ENCODE data around the gene MPC1.

The MPC1 gene

DNA sequence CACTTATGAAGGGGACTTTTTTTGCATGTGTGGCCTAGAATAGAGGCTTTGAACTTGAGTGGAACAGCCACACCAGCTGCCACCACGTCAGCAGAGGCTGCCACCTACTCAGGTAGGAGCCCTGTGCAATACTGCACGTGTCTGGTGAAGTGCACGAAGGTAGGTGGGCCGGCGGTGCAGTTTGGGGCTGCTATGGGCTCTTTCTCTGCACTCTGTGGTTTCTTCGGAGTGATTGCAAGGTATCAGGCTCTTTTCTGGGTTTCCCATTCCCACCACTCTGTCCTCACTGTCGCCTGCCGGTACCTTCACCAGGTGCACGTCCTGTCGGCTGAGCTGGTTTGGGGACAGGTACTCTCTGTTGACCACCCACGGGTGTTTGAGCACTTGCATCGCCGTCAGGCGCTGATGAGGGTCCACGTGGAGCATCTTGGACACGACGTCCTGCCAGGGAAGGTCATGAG lies 30.8 kb upstream of the MPC1 start:
- H3K4me3 ChIP-seq (ENCODE audit: control insufficient read depth in 1 of 7, extremely low read depth in 1 of 7, insufficient read depth in 4 of 7, low read depth in 2 of 7, low read length in 6 of 7) = no peak overlapping the region
- peaks cover 0 to 31% (median 21%) of the 10 kb centered on the region in 4 experiments for H3K4me1 ChIP-seq (ENCODE audit: control extremely low read depth in 1 of 4, control insufficient read depth in 4 of 4, insufficient read depth in 4 of 4, low read length in 3 of 4)
- peaks cover 0 to 2% (median 0%) of the 10 kb centered on the region in 5 experiments for H3K9me3 ChIP-seq (ENCODE audit: control extremely low read depth in 1 of 5, control insufficient read depth in 4 of 5, insufficient read depth in 2 of 5, low read depth in 1 of 5, low read length in 4 of 5)
- no peaks in the 10 kb centered on the region for H3K27me3 ChIP-seq (replicated peaks in 2 of 5; ENCODE audit: control insufficient read depth in 4 of 5, insufficient read depth in 5 of 5, low read length in 4 of 5)
- ChIA-PET CTCF (no interaction called here), POLR2A (no interaction called here)
- H3K36me3 ChIP-seq (ENCODE audit: control insufficient read depth in 4 of 4, insufficient read depth in 4 of 4, low read length in 3 of 4) = no peaks in the 10 kb centered on the region
- 97% methylated on average over 11 of the region's 17 CpGs for WGBS (ENCODE audit: insufficient coverage)
- no peak overlapping the region for H3K27ac ChIP-seq (ENCODE audit: insufficient read depth in 1 of 2, low read depth in 1 of 2, low read length in 2 of 2, poor library complexity in 1 of 2, severe bottlenecking in 2 of 2)
- DNase-seq = no peak

- DNase-seq = no peak
- H3K4me1 ChIP-seq (ENCODE audit: control extremely low read depth in 1 of 4, control insufficient read depth in 4 of 4, insufficient read depth in 4 of 4, low read length in 3 of 4) = peaks cover 0 to 28% (median 20%) of the 10 kb centered on the region in 4 experiments
- ChIA-PET CTCF (no interaction called here), POLR2A (no interaction called here)
- H3K27me3 ChIP-seq (replicated peaks in 2 of 5; ENCODE audit: control insufficient read depth in 4 of 5, insufficient read depth in 5 of 5, low read length in 4 of 5) = no peaks in the 10 kb centered on the region
- 91% methylated on average over 10 of the region's 13 CpGs for WGBS (ENCODE audit: insufficient coverage)
- H3K27ac ChIP-seq (ENCODE audit: insufficient read depth in 1 of 2, low read depth in 1 of 2, low read length in 2 of 2, poor library complexity in 1 of 2, severe bottlenecking in 2 of 2) = no peak overlapping the region
- no peak overlapping the region for H3K4me3 ChIP-seq (ENCODE audit: control insufficient read depth in 1 of 7, extremely low read depth in 1 of 7, insufficient read depth in 4 of 7, low read depth in 2 of 7, low read length in 6 of 7)
- H3K36me3 ChIP-seq (ENCODE audit: control insufficient read depth in 4 of 4, insufficient read depth in 4 of 4, low read length in 3 of 4) = no peaks in the 10 kb centered on the region
- H3K9me3 ChIP-seq (ENCODE audit: control extremely low read depth in 1 of 5, control insufficient read depth in 4 of 5, insufficient read depth in 2 of 5, low read depth in 1 of 5, low read length in 4 of 5) = peaks cover 0 to 2% (median 0%) of the 10 kb centered on the region in 5 experiments
These were observed 30.2 kb upstream of the MPC1 start for GRCh38 chr6:166412911-166413384.

GRCh38 chr6:166412156-166412910 lies 29.6 kb upstream of the MPC1 start:
- no peak overlapping the region for H3K27ac ChIP-seq (ENCODE audit: insufficient read depth in 1 of 2, low read depth in 1 of 2, low read length in 2 of 2, poor library complexity in 1 of 2, severe bottlenecking in 2 of 2)
- H3K27me3 ChIP-seq (replicated peaks in 2 of 5; ENCODE audit: control insufficient read depth in 4 of 5, insufficient read depth in 5 of 5, low read length in 4 of 5) = no peaks in the 10 kb centered on the region
- 93% methylated on average over 48 of the region's 49 CpGs for WGBS (ENCODE audit: insufficient coverage)
- no peak overlapping the region for H3K4me3 ChIP-seq (ENCODE audit: control insufficient read depth in 1 of 7, extremely low read depth in 1 of 7, insufficient read depth in 4 of 7, low read depth in 2 of 7, low read length in 6 of 7)
- CTCF ChIA-PET = interaction anchor here (1.2 kb wide), 1 partner anchor 23 kb away, joined by 3 read pairs; no protein-coding TSS in a partner anchor
- H3K36me3 ChIP-seq (ENCODE audit: control insufficient read depth in 4 of 4, insufficient read depth in 4 of 4, low read length in 3 of 4) = no peaks in the 10 kb centered on the region
- no peak for DNase-seq
- POLR2A ChIA-PET = no interaction called here
- peaks cover 0 to 2% (median 0%) of the 10 kb centered on the region in 5 experiments for H3K9me3 ChIP-seq (ENCODE audit: control extremely low read depth in 1 of 5, control insufficient read depth in 4 of 5, insufficient read depth in 2 of 5, low read depth in 1 of 5, low read length in 4 of 5)
- H3K4me1 ChIP-seq (ENCODE audit: control extremely low read depth in 1 of 4, control insufficient read depth in 4 of 4, insufficient read depth in 4 of 4, low read length in 3 of 4) = peaks cover 0 to 26% (median 17%) of the 10 kb centered on the region in 4 experiments

GRCh38 chr6:166411721-166412151 lies 29.0 kb upstream of the MPC1 start:
- H3K4me1 ChIP-seq (ENCODE audit: control extremely low read depth in 1 of 4, control insufficient read depth in 4 of 4, insufficient read depth in 4 of 4, low read length in 3 of 4) = peaks cover 0 to 20% (median 13%) of the 10 kb centered on the region in 4 experiments
- no peak overlapping the region for H3K27ac ChIP-seq (ENCODE audit: insufficient read depth in 1 of 2, low read depth in 1 of 2, low read length in 2 of 2, poor library complexity in 1 of 2, severe bottlenecking in 2 of 2)
- CTCF ChIA-PET = interaction anchor here (1.2 kb wide), 1 partner anchor 24 kb away, joined by 3 read pairs; no protein-coding TSS in a partner anchor
- DNase-seq = no peak
- no peaks in the 10 kb centered on the region for H3K36me3 ChIP-seq (ENCODE audit: control insufficient read depth in 4 of 4, insufficient read depth in 4 of 4, low read length in 3 of 4)
- 80% methylated on average over 12 of the region's 12 CpGs for WGBS (ENCODE audit: insufficient coverage)
- POLR2A ChIA-PET = no interaction called here
- H3K27me3 ChIP-seq (replicated peaks in 2 of 5; ENCODE audit: control insufficient read depth in 4 of 5, insufficient read depth in 5 of 5, low read length in 4 of 5) = no peaks in the 10 kb centered on the region
- H3K4me3 ChIP-seq (ENCODE audit: control insufficient read depth in 1 of 7, extremely low read depth in 1 of 7, insufficient read depth in 4 of 7, low read depth in 2 of 7, low read length in 6 of 7) = no peak overlapping the region
- peaks cover 0 to 2% (median 0%) of the 10 kb centered on the region in 5 experiments for H3K9me3 ChIP-seq (ENCODE audit: control extremely low read depth in 1 of 5, control insufficient read depth in 4 of 5, insufficient read depth in 2 of 5, low read depth in 1 of 5, low read length in 4 of 5)

- ChIA-PET POLR2A (interaction anchor here (0.6 to 0.7 kb wide), 2 partner anchors 13 to 341 kb away, joined by 3 to 7 read pairs; no protein-coding TSS in a partner anchor), CTCF (interaction anchor here (0.6 to 1.2 kb wide), 2 partner anchors 24 to 177 kb away, joined by 3 to 5 read pairs; no protein-coding TSS in a partner anchor)
- no peak for DNase-seq
- Histone ChIP-seq H3K4me3 (ENCODE audit: control insufficient read depth in 1 of 7, extremely low read depth in 1 of 7, insufficient read depth in 4 of 7, low read depth in 2 of 7, low read length in 6 of 7) (no peak overlapping the region), H3K4me1 (ENCODE audit: control extremely low read depth in 1 of 4, control insufficient read depth in 4 of 4, insufficient read depth in 4 of 4, low read length in 3 of 4) (peaks cover 0 to 18% (median 12%) of the 10 kb centered on the region in 4 experiments), H3K9me3 (ENCODE audit: control extremely low read depth in 1 of 5, control insufficient read depth in 4 of 5, insufficient read depth in 2 of 5, low read depth in 1 of 5, low read length in 4 of 5) (peaks cover 0 to 2% (median 0%) of the 10 kb centered on the region in 5 experiments), H3K27me3 (replicated peaks in 2 of 5; ENCODE audit: control insufficient read depth in 4 of 5, insufficient read depth in 5 of 5, low read length in 4 of 5) (no peaks in the 10 kb centered on the region), H3K27ac (ENCODE audit: insufficient read depth in 1 of 2, low read depth in 1 of 2, low read length in 2 of 2, poor library complexity in 1 of 2, severe bottlenecking in 2 of 2) (no peak overlapping the region), H3K36me3 (ENCODE audit: control insufficient read depth in 4 of 4, insufficient read depth in 4 of 4, low read length in 3 of 4) (no peaks in the 10 kb centered on the region)
- over 99% methylated on average over 14 of the region's 15 CpGs for WGBS (ENCODE audit: insufficient coverage)
These were observed 28.5 kb upstream of the MPC1 start for GRCh38 chr6:166411271-166411670.

DNA sequence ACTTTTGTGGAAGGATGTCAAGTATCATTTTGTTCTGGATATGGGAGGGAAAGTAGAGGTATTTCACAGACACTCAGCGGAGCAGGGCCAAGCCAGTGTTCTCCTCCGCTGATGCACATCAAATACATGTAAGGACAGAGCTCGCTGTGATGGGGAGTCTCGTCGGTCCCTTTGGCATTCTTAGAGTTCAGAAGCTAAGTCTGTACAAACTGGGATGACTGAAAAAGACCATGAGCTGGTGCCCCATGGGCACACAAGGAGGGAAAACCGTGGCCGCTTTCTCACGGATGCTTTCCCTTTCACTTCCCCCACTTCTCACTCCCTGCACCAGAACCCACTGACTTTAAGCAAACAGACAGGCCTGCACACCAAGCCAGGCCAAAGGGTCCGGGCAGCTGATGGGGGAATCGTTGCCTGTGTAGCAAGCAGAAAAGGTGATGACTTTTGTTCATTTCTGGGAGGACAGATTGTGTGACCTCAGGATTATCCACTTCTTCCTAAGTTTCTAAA lies 27.7 kb upstream of the MPC1 start:
- H3K36me3 ChIP-seq (ENCODE audit: control insufficient read depth in 4 of 4, insufficient read depth in 4 of 4, low read length in 3 of 4) = no peaks in the 10 kb centered on the region
- no peaks in the 10 kb centered on the region for H3K27me3 ChIP-seq (replicated peaks in 2 of 5; ENCODE audit: control insufficient read depth in 4 of 5, insufficient read depth in 5 of 5, low read length in 4 of 5)
- H3K9me3 ChIP-seq (ENCODE audit: control extremely low read depth in 1 of 5, control insufficient read depth in 4 of 5, insufficient read depth in 2 of 5, low read depth in 1 of 5, low read length in 4 of 5) = no peaks in the 10 kb centered on the region
- H3K4me3 ChIP-seq (ENCODE audit: control insufficient read depth in 1 of 7, extremely low read depth in 1 of 7, insufficient read depth in 4 of 7, low read depth in 2 of 7, low read length in 6 of 7) = no peak overlapping the region
- H3K4me1 ChIP-seq (ENCODE audit: control extremely low read depth in 1 of 4, control insufficient read depth in 4 of 4, insufficient read depth in 4 of 4, low read length in 3 of 4) = peaks cover 0 to 15% (median 10%) of the 10 kb centered on the region in 4 experiments
- CTCF ChIA-PET = interaction anchor here (1.3 to 1.4 kb wide), 3 partner anchors 10 to 16 kb away, joined by 3 to 8 read pairs (median 4); no protein-coding TSS in a partner anchor
- no peak overlapping the region for H3K27ac ChIP-seq (ENCODE audit: insufficient read depth in 1 of 2, low read depth in 1 of 2, low read length in 2 of 2, poor library complexity in 1 of 2, severe bottlenecking in 2 of 2)
- 100% methylated on average over 3 of the region's 10 CpGs for WGBS (ENCODE audit: insufficient coverage)
- POLR2A ChIA-PET = interaction anchor here (0.6 to 0.7 kb wide), 2 partner anchors 12 to 342 kb away, joined by 3 to 7 read pairs; no protein-coding TSS in a partner anchor
- DNase-seq = no peak

All from common myeloid progenitor, CD34-positive (primary cell).